ENCODE results near the gene TMX1. TPM values are rescaled to one million over a fixed set of nuclear protein-coding genes. Genes with fewer than 3 reads are reported as not detected.

The TMX1 gene
- total and polyA plus RNA-seq, 2 experiments from 2014 or later = 61.5 to 126 TPM

DNA sequence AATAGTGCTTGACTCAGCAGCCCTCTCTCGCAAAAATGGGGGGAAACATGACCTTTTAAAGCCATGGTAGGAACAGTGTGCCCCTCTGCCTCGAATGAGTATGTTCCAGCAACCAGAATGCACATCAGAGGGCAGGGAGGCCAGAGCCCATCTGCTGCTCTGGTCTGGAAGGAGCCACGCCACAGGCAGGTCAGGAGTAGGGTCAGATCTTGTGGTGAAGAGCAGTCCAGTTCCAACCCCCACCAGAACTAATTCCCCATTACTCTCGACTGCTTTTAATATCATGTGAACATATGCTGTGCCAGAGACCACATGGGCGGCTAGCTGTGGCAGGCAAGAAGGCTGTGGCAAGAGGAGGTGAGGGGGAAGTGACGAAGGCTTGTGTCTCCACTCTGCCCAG lies 34.6 kb upstream of the TMX1 start (continued):
- TF ChIP-seq ZNF331 (CRISPR knock-in tag; IDR thresholded peaks at IDR 0.05; ENCODE audit: low read depth) (no peak), ZNF114 (CRISPR knock-in tag; IDR thresholded peaks at IDR 0.05) (no peak), CREB1 (CRISPR knock-in tag; IDR thresholded peaks at IDR 0.05; ENCODE audit: low read depth) (no peak), STAT1 (IDR thresholded peaks at IDR 0.05; ENCODE audit: unreplicated experiment) (no peak), JUNB (IDR thresholded peaks at IDR 0.05; ENCODE audit: unreplicated experiment) (no peak)
- TF ChIP-seq, protein P1, sequence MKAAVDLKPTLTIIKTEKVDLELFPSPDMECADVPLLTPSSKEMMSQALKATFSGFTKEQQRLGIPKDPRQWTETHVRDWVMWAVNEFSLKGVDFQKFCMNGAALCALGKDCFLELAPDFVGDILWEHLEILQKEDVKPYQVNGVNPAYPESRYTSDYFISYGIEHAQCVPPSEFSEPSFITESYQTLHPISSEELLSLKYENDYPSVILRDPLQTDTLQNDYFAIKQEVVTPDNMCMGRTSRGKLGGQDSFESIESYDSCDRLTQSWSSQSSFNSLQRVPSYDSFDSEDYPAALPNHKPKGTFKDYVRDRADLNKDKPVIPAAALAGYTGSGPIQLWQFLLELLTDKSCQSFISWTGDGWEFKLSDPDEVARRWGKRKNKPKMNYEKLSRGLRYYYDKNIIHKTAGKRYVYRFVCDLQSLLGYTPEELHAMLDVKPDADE (IDR thresholded peaks at IDR 0.05) = no peak
- TF ChIP-seq, protein P2, sequence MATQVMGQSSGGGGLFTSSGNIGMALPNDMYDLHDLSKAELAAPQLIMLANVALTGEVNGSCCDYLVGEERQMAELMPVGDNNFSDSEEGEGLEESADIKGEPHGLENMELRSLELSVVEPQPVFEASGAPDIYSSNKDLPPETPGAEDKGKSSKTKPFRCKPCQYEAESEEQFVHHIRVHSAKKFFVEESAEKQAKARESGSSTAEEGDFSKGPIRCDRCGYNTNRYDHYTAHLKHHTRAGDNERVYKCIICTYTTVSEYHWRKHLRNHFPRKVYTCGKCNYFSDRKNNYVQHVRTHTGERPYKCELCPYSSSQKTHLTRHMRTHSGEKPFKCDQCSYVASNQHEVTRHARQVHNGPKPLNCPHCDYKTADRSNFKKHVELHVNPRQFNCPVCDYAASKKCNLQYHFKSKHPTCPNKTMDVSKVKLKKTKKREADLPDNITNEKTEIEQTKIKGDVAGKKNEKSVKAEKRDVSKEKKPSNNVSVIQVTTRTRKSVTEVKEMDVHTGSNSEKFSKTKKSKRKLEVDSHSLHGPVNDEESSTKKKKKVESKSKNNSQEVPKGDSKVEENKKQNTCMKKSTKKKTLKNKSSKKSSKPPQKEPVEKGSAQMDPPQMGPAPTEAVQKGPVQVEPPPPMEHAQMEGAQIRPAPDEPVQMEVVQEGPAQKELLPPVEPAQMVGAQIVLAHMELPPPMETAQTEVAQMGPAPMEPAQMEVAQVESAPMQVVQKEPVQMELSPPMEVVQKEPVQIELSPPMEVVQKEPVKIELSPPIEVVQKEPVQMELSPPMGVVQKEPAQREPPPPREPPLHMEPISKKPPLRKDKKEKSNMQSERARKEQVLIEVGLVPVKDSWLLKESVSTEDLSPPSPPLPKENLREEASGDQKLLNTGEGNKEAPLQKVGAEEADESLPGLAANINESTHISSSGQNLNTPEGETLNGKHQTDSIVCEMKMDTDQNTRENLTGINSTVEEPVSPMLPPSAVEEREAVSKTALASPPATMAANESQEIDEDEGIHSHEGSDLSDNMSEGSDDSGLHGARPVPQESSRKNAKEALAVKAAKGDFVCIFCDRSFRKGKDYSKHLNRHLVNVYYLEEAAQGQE (IDR thresholded peaks at IDR 0.05; ENCODE audit: unreplicated experiment) = no peak

DNA sequence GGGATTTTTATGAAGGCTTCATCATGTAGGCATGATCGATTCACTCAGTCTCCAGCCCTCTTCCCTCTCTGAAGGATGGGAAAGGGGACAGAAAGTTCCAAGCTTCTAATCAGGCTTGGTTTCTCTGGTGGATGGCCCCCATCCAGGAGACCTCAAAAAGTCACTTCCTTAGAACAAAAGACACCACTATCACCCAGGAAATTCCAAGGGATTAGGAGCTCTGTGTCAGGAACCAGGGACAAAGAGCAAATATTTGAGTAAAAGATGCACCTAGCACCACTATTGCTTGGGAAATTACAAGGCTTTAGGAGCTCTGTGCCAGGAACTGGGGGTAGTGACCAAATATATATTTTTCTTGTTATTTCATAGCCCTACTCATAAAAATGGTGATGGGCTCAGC lies 33.6 kb upstream of the TMX1 start:
- H3K4me1 Mint-ChIP-seq = peaks cover 25% of the 10 kb centered on the region

More for the DNA sequence above, 33.6 kb upstream of the TMX1 start:
- 0 out of 2 replicates have a peak overlapping the region, but pooled peaks have one; percentile 78 for H2AFZ ChIP-seq
- no peaks in the 10 kb centered on the region; the same call in 1 of the 2 replicates for H4K20me1 ChIP-seq (replicated peaks; ENCODE audit: insufficient read depth)
- Mint-ChIP-seq H3K4me3 (no peak overlapping the region), H3K36me3 (ENCODE audit: low read depth) (no peaks in the 10 kb centered on the region), H3K27ac (no peak overlapping the region), H3K27me3 (ENCODE audit: insufficient read depth, low read depth, poor library complexity) (no peaks in the 10 kb centered on the region), H3K9me3 (no peaks in the 10 kb centered on the region)
- H3K36me3 ChIP-seq (ENCODE audit: insufficient read depth) = no peaks in the 10 kb centered on the region
- H3K27ac ChIP-seq (ENCODE audit: low read depth) = peak overlapping the region; percentile 13; the same call in 1 of the 2 replicates
- TF ChIP-seq, protein P3, sequence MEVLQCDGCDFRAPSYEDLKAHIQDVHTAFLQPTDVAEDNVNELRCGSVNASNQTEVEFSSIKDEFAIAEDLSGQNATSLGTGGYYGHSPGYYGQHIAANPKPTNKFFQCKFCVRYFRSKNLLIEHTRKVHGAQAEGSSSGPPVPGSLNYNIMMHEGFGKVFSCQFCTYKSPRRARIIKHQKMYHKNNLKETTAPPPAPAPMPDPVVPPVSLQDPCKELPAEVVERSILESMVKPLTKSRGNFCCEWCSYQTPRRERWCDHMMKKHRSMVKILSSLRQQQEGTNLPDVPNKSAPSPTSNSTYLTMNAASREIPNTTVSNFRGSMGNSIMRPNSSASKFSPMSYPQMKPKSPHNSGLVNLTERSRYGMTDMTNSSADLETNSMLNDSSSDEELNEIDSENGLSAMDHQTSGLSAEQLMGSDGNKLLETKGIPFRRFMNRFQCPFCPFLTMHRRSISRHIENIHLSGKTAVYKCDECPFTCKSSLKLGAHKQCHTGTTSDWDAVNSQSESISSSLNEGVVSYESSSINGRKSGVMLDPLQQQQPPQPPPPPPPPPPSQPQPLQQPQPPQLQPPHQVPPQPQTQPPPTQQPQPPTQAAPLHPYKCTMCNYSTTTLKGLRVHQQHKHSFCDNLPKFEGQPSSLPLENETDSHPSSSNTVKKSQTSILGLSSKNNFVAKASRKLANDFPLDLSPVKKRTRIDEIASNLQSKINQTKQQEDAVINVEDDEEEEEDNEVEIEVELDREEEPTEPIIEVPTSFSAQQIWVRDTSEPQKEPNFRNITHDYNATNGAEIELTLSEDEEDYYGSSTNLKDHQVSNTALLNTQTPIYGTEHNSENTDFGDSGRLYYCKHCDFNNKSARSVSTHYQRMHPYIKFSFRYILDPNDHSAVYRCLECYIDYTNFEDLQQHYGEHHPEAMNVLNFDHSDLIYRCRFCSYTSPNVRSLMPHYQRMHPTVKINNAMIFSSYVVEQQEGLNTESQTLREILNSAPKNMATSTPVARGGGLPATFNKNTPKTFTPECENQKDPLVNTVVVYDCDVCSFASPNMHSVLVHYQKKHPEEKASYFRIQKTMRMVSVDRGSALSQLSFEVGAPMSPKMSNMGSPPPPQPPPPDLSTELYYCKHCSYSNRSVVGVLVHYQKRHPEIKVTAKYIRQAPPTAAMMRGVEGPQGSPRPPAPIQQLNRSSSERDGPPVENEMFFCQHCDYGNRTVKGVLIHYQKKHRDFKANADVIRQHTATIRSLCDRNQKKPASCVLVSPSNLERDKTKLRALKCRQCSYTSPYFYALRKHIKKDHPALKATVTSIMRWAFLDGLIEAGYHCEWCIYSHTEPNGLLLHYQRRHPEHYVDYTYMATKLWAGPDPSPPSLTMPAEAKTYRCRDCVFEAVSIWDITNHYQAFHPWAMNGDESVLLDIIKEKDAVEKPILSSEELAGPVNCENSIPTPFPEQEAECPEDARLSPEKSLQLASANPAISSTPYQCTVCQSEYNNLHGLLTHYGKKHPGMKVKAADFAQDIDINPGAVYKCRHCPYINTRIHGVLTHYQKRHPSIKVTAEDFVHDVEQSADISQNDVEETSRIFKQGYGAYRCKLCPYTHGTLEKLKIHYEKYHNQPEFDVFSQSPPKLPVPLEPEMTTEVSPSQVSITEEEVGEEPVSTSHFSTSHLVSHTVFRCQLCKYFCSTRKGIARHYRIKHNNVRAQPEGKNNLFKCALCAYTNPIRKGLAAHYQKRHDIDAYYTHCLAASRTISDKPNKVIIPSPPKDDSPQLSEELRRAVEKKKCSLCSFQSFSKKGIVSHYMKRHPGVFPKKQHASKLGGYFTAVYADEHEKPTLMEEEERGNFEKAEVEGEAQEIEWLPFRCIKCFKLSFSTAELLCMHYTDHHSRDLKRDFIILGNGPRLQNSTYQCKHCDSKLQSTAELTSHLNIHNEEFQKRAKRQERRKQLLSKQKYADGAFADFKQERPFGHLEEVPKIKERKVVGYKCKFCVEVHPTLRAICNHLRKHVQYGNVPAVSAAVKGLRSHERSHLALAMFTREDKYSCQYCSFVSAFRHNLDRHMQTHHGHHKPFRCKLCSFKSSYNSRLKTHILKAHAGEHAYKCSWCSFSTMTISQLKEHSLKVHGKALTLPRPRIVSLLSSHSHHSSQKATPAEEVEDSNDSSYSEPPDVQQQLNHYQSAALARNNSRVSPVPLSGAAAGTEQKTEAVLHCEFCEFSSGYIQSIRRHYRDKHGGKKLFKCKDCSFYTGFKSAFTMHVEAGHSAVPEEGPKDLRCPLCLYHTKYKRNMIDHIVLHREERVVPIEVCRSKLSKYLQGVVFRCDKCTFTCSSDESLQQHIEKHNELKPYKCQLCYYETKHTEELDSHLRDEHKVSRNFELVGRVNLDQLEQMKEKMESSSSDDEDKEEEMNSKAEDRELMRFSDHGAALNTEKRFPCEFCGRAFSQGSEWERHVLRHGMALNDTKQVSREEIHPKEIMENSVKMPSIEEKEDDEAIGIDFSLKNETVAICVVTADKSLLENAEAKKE (CRISPR knock-in tag; IDR thresholded peaks at IDR 0.05) = peak; percentile 54; the same call in 1 of the 2 replicates
- TF ChIP-seq NANOG (IDR thresholded peaks at IDR 0.05; ENCODE audit: borderline replicate concordance) = no peak
- no peaks in the 10 kb centered on the region for H3F3A ChIP-seq (replicated peaks; ENCODE audit: low read depth)
- H3K4me3 ChIP-seq = no peak overlapping the region
- no peak for ATAC-seq
- DNase-seq (ENCODE audit: low spot score) = peak; percentile 4
- H3K4me2 ChIP-seq = 0 out of 2 replicates have a peak overlapping the region, but pooled peaks have one; percentile 47
- no peaks in the 10 kb centered on the region for H3K79me2 ChIP-seq (replicated peaks; ENCODE audit: insufficient read depth)
- no peaks in the 10 kb centered on the region for H3K27me3 ChIP-seq (ENCODE audit: insufficient read depth)
- H3K9me2 ChIP-seq (ENCODE audit: insufficient read depth) = peaks cover 8% of the 10 kb centered on the region
- 0 out of 2 replicates have a peak, but pooled peaks cover 7% of the 10 kb centered on the region for H3K4me1 ChIP-seq (ENCODE audit: insufficient read depth)

Measured in GM23338 (cell line).